Muscle layer of colon (tissue), 2 donors: ENCODE data around the gene P2RX2.
"Not testable (repeated sequence)": the region's sequence is repeated elsewhere in the genome, so short reads cannot be mapped to it uniquely, and the experiment has no call there.

Experiments
- H3K27ac ChIP-seq: one replicate; pipeline ENCODE4 v1.7.0; 2013; ENCODE audit warnings: low read depth, mild to moderate bottlenecking, low read length, moderate library complexity
- H3K27me3 ChIP-seq, 2 donors: one replicate each; pipeline ENCODE4 v1.7.0; 2013; ENCODE audit warnings: low read length in 2 of 2, mild to moderate bottlenecking in 2 of 2; ENCODE audit not compliant: insufficient read depth in 2 of 2, control insufficient read depth in 1 of 2
- H3K36me3 ChIP-seq: one replicate; pipeline ENCODE4 v1.7.0; 2013; ENCODE audit warnings: mild to moderate bottlenecking, low read length; ENCODE audit not compliant: insufficient read depth
- H3K4me1 ChIP-seq: one replicate; pipeline ENCODE4 v1.7.0; 2013; ENCODE audit warnings: mild to moderate bottlenecking, low read length; ENCODE audit not compliant: insufficient read depth
- H3K4me3 ChIP-seq, 2 donors: one replicate each; pipeline ENCODE4 v1.7.0; 2013; ENCODE audit warnings: low read length in 2 of 2, low read depth in 1 of 2, mild to moderate bottlenecking in 1 of 2, moderate library complexity in 1 of 2
- H3K9ac ChIP-seq: one replicate; pipeline ENCODE4 v1.7.0; 2013; ENCODE audit warnings: low read length
- H3K9me3 ChIP-seq: one replicate; pipeline ENCODE4 v1.7.0; 2013; ENCODE audit warnings: mild to moderate bottlenecking, low read length
- donor health status: abdominal sarcoma.
- donor health status: Adenocarcinoma of cecum.

The P2RX2 gene

GRCh38 chr12:132596016-132596415 is 22.6 kb upstream of the P2RX2 start:
- Histone ChIP-seq H3K27me3 (peaks cover 3 to 4% of the 10 kb centered on the region in 2 donors), H3K27ac (no peak overlapping the region), H3K9ac (no peak overlapping the region), H3K4me3 (no peak overlapping the region), H3K9me3 (no peaks in the 10 kb centered on the region), H3K36me3 (no peaks in the 10 kb centered on the region), H3K4me1 (peaks cover 17% of the 10 kb centered on the region)

DNA sequence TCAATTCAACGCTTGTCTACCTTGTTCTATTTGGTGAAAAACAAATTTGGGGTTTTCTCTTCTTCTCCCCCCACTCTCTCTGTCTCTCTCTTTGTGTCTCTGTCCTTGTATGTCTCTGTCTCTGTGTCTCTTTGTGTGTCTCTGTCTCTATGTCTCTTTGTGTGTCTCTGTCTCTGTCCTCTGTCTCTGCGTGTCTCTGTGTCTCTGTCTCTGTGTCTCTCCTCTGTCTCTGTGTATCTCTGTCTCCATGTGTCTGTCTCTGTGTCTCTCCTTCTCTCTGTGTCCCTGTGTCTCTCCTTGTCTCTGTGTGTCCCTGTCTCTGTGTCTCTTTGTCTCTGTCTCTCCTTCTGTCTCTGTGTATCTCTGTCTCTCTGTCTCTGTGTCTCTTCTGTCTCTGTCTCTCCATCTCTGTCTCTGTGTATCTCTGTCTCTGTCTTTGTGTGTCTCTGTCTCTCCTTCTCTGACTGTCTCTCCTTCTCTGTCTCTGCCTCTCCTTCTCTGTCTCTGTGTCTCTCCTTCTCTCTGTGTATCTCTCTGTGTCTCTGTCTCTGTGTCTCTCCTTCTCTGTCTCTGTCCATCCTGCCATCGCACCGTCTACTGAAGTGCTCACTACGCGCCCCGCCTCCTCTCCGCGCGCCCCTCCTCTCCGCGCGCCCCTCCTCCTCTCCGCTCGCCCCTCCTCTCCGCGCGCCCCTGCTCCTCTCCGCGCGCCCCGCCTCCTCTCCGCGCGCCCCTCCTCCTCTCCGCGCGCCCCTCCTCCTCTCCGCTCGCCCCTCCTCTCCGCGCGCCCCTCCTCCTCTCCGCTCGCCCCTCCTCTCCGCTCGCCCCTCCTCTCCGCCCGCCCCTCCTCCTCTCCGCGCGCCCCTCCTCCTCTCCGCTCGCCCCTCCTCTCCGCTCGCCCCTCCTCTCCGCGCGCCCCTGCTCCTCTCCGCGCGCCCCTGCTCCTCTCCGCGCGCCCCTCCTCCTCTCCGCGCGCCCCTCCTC is 21.0 kb upstream of the P2RX2 start:
- no peaks in the 10 kb centered on the region for H3K36me3 ChIP-seq
- no peaks in the 10 kb centered on the region for H3K9me3 ChIP-seq
- no peak overlapping the region for H3K27ac ChIP-seq
- H3K9ac ChIP-seq, result no peak overlapping the region
- H3K27me3 ChIP-seq, result peaks cover 6 to 11% of the 10 kb centered on the region in 2 donors
- peaks cover 17% of the 10 kb centered on the region for H3K4me1 ChIP-seq
- H3K4me3 ChIP-seq, result peak overlapping the region; percentile 33 to 42

GRCh38 chr12:132599502-132599901 is 19.1 kb upstream of the P2RX2 start:
- not testable (repeated sequence) for H3K9ac ChIP-seq, H3K36me3 ChIP-seq, H3K4me3 ChIP-seq, H3K9me3 ChIP-seq, H3K27ac ChIP-seq
- Histone ChIP-seq H3K4me1 (peaks cover 17% of the 10 kb centered on the region), H3K27me3 (peaks cover 6 to 30% of the 10 kb centered on the region in 2 donors)

DNA sequence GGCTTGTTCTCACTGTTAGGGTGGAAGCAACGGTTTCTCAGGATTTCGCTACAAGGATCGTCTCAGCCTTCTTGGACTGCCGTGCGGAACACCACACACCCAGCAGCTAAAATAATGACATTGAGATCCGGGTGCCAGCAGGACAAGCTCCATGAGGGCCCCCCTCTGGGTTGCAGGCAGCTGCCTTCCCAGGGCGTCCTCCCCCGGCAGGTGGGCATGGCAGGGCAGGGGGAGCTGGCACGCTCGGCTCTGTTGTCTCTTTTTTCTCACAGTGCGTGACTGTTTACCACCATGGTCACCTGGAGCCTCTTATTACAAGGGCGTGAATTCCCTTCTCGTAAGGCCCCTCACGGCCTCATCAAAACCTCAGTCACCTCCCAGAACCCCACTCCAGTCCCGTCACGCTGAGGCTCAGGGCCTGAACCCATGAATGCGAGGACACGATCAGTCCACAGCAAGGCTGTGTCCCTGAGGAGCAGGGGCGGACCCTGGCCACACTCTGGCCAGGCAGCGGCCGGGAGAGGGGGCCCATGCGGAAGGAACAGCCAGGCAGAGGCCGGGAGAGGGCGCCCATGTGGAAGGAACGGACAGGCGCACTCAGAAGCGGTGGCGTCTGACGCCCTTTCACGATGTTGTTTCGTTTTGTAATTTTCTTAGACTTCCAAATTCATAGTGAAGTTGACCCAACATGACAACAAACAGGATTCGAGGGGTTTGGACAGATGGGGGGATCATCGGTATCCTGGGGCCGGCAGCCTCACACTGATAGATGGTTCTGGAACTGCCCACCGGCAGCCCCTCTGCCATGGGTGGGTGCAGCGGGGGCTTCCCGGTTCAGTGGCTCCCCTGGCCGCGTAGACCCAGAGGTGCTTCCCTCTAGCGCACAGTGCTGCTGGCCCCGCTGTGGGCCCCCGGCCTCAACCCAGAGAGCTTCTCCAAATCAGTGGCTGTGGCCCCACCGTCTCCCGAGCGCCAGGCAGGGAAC is 18.2 kb upstream of the P2RX2 start:
- no peak overlapping the region for H3K27ac ChIP-seq
- H3K4me3 ChIP-seq, result peak overlapping the region; percentile 12 to 58
- no peaks in the 10 kb centered on the region for H3K9me3 ChIP-seq
- no peaks in the 10 kb centered on the region for H3K36me3 ChIP-seq
- peaks cover 17% of the 10 kb centered on the region for H3K4me1 ChIP-seq
- peak overlapping the region; percentile 27 for H3K9ac ChIP-seq
- H3K27me3 ChIP-seq, result peaks cover 6 to 39% of the 10 kb centered on the region in 2 donors

- H3K27me3 ChIP-seq, result peaks cover 6 to 41% of the 10 kb centered on the region in 2 donors
- no peak overlapping the region for H3K9ac ChIP-seq
- H3K9me3 ChIP-seq, result no peaks in the 10 kb centered on the region
- H3K4me3 ChIP-seq, result no peak overlapping the region
- no peak overlapping the region for H3K27ac ChIP-seq
- no peaks in the 10 kb centered on the region for H3K36me3 ChIP-seq
- H3K4me1 ChIP-seq, result peaks cover 17% of the 10 kb centered on the region
Observed at GRCh38 chr12:132601171-132601883, 17.2 kb upstream of the P2RX2 start.

DNA sequence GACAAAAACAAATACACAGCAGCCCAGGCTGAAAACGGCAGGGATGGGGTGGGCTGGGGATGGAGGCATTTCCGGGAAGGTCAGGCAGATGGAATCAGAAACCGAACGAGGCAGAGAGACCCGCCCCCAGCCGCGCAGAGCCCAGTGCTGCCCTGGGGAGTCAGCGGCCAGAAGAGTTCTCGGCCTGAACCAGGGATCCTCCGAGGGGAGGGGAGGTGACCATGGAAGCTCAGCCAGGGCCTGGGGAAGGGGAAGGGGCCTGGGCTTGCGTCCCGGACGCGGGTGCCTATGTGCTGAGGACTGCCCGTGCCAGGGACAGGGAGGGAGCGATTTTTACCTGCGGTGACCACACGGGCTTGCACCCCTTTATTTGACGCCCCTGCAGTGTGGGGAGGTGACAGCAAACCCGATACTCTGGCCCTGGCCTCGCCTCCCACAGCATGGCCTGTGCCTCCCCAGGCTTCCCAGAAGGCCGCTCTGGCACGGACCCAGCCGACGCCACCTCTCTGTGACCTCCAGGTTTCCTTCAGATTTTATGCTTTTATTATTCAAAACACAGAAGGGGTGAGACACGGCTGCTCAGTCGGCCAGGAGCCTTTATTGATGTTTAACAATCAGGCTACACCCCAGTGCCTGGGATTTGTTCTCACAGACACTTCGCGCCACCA is 15.9 kb upstream of the P2RX2 start:
- H3K27me3 ChIP-seq, result peaks cover 6 to 48% of the 10 kb centered on the region in 2 donors
- H3K4me3 ChIP-seq, result no peak overlapping the region
- H3K4me1 ChIP-seq, result peaks cover 11% of the 10 kb centered on the region
- H3K27ac ChIP-seq, result no peak overlapping the region
- no peaks in the 10 kb centered on the region for H3K9me3 ChIP-seq
- H3K9ac ChIP-seq, result no peak overlapping the region
- H3K36me3 ChIP-seq, result no peaks in the 10 kb centered on the region

DNA sequence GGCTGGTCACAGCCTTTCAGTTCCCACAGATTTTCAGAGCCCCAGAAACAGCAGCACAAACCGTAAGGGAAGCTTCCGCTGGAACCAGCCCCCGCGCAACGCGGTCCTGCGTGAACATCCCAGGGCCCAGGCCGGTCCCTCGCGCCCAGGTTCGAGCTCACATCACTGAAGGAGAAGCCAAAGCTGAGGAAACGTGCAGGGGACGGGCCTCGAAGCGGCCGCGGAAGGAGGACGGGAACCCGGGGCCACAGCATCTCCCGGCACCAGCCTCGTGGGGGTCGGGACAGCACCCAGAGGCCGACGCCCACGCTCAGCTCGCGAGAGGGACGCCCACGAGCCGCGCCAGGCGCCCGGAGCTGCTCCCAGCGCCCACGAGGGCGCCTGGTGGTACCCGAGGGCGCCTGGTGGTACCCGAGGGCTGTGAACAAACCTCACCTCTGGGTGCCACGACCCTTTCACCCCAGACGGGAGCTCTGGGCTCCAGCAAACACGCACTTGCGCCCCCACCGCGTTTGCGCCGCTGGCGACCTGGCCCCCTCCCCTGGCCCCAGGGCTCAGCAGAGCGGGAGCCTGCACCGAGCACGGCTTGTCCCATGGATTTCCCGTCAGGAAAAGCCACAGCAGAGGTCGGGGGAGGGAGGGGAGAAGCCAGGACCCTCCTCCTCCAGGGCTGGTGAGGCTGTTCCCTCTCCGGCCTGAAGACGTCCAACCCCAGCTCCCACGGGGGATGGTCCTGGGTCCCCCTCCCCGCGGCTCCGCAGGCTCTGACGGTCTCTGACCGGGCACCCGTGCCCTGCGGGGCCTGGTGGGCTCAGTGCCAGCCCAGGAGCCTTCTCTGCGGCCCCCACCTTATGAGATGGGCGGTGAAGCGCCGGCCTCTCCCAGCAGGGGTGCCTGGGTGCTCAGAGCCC is 15.1 kb upstream of the P2RX2 start:
- H3K27me3 ChIP-seq, result peaks cover 14 to 54% of the 10 kb centered on the region in 2 donors
- no peak overlapping the region for H3K27ac ChIP-seq
- no peaks in the 10 kb centered on the region for H3K9me3 ChIP-seq
- no peak overlapping the region for H3K4me3 ChIP-seq
- H3K36me3 ChIP-seq, result no peaks in the 10 kb centered on the region
- H3K4me1 ChIP-seq, result peaks cover 11% of the 10 kb centered on the region
- H3K9ac ChIP-seq, result no peak overlapping the region

- Histone ChIP-seq H3K36me3 (no peaks in the 10 kb centered on the region), H3K4me1 (peaks cover 11% of the 10 kb centered on the region), H3K9ac (no peak overlapping the region), H3K27ac (no peak overlapping the region), H3K4me3 (no peak overlapping the region), H3K9me3 (no peaks in the 10 kb centered on the region), H3K27me3 (peaks cover 15 to 61% of the 10 kb centered on the region in 2 donors)
Observed at GRCh38 chr12:132604151-132604618, 14.4 kb upstream of the P2RX2 start.

GRCh38 chr12:132604668-132605441 is 13.7 kb upstream of the P2RX2 start:
- Histone ChIP-seq H3K27ac (no peak overlapping the region), H3K9me3 (no peaks in the 10 kb centered on the region), H3K4me1 (peaks cover 11% of the 10 kb centered on the region), H3K36me3 (no peaks in the 10 kb centered on the region), H3K4me3 (no peak overlapping the region), H3K27me3 (peaks cover 15 to 65% of the 10 kb centered on the region in 2 donors), H3K9ac (no peak overlapping the region)
